Measurements from ENCODE around the gene RANBP2. TPM values are rescaled to one million over a fixed set of nuclear protein-coding genes. Genes with fewer than 3 reads are reported as not detected.
A peak's percentile ranks its signal among the peaks of the same experiment; 100 is the strongest.

Gene RANBP2
- total and polyA plus RNA-seq, 10 of the 15 experiments (the other 5 are each of a cell fraction or from before 2014, with no cell fraction given) = 9.0 to 81.7 (median 28.3) TPM

GRCh38 chr2:108719149-108720044, at the start of gene RANBP2 (continued):
- TF ChIP-seq ETV6 (conservative IDR thresholded peaks at IDR 0.05 in 1 of 2, IDR thresholded peaks at IDR 0.05 in 1 of 2; ENCODE audit: borderline replicate concordance in 1 of 2, low read depth in 1 of 2) (no peak), EP300 (IDR thresholded peaks at IDR 0.05; ENCODE audit: borderline replicate concordance in 1 of 2, control insufficient read depth in 1 of 2, low read depth in 2 of 2, low read length in 2 of 2) (no peak), CBFB (IDR thresholded peaks at IDR 0.05; ENCODE audit: low read depth) (peak; percentile 23; the same call in 1 of the 2 replicates), PAX8 (IDR thresholded peaks at IDR 0.05) (0 out of 2 replicates have a peak, but pooled peaks have one; percentile 12), KAT2A (conservative IDR thresholded peaks at IDR 0.05; ENCODE audit: control insufficient read depth, low read depth, low read length) (no peak), ATF7 (IDR thresholded peaks at IDR 0.05; ENCODE audit: low read depth) (peak; percentile 59), ELK1 (IDR thresholded peaks at IDR 0.05; ENCODE audit: low read depth, low read length) (no peak), SP1 (IDR thresholded peaks at IDR 0.05; ENCODE audit: low read depth, low read length) (peak; percentile 49), USF2 (IDR thresholded peaks at IDR 0.05; ENCODE audit: borderline replicate concordance, low read depth, low read length) (no peak), REST (IDR thresholded peaks at IDR 0.05; ENCODE audit: low read depth, low read length) (no peak), HSF1 (IDR thresholded peaks at IDR 0.05; ENCODE audit: low read depth, low read length) (no peak), BCL11A (IDR thresholded peaks at IDR 0.05; ENCODE audit: low read depth, low read length) (no peak), NBN (IDR thresholded peaks at IDR 0.05) (peak; percentile 98), BMI1 (IDR thresholded peaks at IDR 0.05; ENCODE audit: borderline replicate concordance) (no peak), KDM1A (IDR thresholded peaks at IDR 0.05; ENCODE audit: borderline replicate concordance) (no peak), RFX5 (IDR thresholded peaks at IDR 0.05; ENCODE audit: low read depth, low read length) (peak; percentile 45; the same call in 1 of the 2 replicates), PML (IDR thresholded peaks at IDR 0.05; ENCODE audit: low read length) (peak; percentile 97), BACH1 (IDR thresholded peaks at IDR 0.05; ENCODE audit: borderline replicate concordance) (peak; percentile 21; the same call in 1 of the 2 replicates), CHD1 (IDR thresholded peaks at IDR 0.05; ENCODE audit: low read depth, low read length) (no peak)

Data from GM12878 (cell line).